HG02870 (cell line): ENCODE results near the gene HS3ST4.

Source experiments
- ATAC-seq: cut with Tn5 transposase; IDR thresholded peaks from one replicate; pipeline ENCODE4 v1.9.1; 2021; ENCODE audit warnings: mild to moderate bottlenecking, moderate library complexity; ENCODE audit not compliant: unreplicated experiment

HS3ST4 gene

GRCh38 chr16:25886598-25886997, 194.8 kb downstream of the HS3ST4 start:
- ATAC-seq, result no peak

- no peak for ATAC-seq
These were observed 197.1 kb downstream of the HS3ST4 start for GRCh38 chr16:25888868-25889267.

GRCh38 chr16:25893332-25893731, 201.6 kb downstream of the HS3ST4 start:
- ATAC-seq, result no peak

- no peak for ATAC-seq
These were observed 202.3 kb downstream of the HS3ST4 start for GRCh38 chr16:25894093-25894492.

- ATAC-seq, result no peak
These were observed 203.6 kb downstream of the HS3ST4 start for GRCh38 chr16:25895380-25895779.

GRCh38 chr16:25896411-25896810, 204.7 kb downstream of the HS3ST4 start:
- ATAC-seq, result no peak

GRCh38 chr16:25897702-25898101, 205.9 kb downstream of the HS3ST4 start:
- no peak for ATAC-seq

- ATAC-seq, result no peak
These were observed 214.1 kb downstream of the HS3ST4 start for GRCh38 chr16:25905810-25906209.

- no peak for ATAC-seq
These were observed 219.2 kb downstream of the HS3ST4 start for GRCh38 chr16:25910971-25911370.

- ATAC-seq, result no peak
These were observed 220.6 kb downstream of the HS3ST4 start for GRCh38 chr16:25912321-25912720.

GRCh38 chr16:25914357-25914962, 222.7 kb downstream of the HS3ST4 start:
- ATAC-seq, result no peak

- ATAC-seq, result no peak
These were observed 224.3 kb downstream of the HS3ST4 start for GRCh38 chr16:25916037-25916436.

GRCh38 chr16:25922438-25922837, 230.7 kb downstream of the HS3ST4 start:
- ATAC-seq, result no peak

GRCh38 chr16:25925421-25925820, 233.7 kb downstream of the HS3ST4 start:
- ATAC-seq, result no peak

GRCh38 chr16:25931473-25932035, 239.8 kb downstream of the HS3ST4 start:
- no peak for ATAC-seq

- ATAC-seq, result no peak
These were observed 250.2 kb downstream of the HS3ST4 start for GRCh38 chr16:25941800-25942499.

- ATAC-seq, result no peak
These were observed 259.0 kb downstream of the HS3ST4 start for GRCh38 chr16:25950586-25951281.

GRCh38 chr16:25951999-25952398, 260.2 kb downstream of the HS3ST4 start:
- no peak for ATAC-seq

- no peak for ATAC-seq
These were observed 261.2 kb downstream of the HS3ST4 start for GRCh38 chr16:25952983-25953382.

- ATAC-seq, result no peak
These were observed 265.9 kb downstream of the HS3ST4 start for GRCh38 chr16:25957707-25958106.

- ATAC-seq, result no peak
These were observed 267.5 kb downstream of the HS3ST4 start for GRCh38 chr16:25959221-25959620.
